HG02610 (cell line): Measurements from ENCODE around the gene CELF2.

ENCODE experiments used
- ATAC-seq: cut with Tn5 transposase; IDR thresholded peaks from one replicate; pipeline ENCODE4 v1.9.1; 2021; ENCODE audit warnings: mild to moderate bottlenecking, moderate library complexity; ENCODE audit not compliant: unreplicated experiment

The CELF2 gene

GRCh38 chr10:11317936-11318670, 300.4 kb downstream of the CELF2 start:
- ATAC-seq, result no peak

GRCh38 chr10:11318826-11319598, 301.3 kb downstream of the CELF2 start:
- no peak for ATAC-seq

GRCh38 chr10:11319990-11320602, 302.4 kb downstream of the CELF2 start:
- ATAC-seq, result no peak

- ATAC-seq, result no peak
These were observed 303.3 kb downstream of the CELF2 start for GRCh38 chr10:11320809-11321520.

GRCh38 chr10:11322698-11323097, 305.0 kb downstream of the CELF2 start:
- ATAC-seq, result peak; percentile 50

GRCh38 chr10:11324761-11325321, 307.2 kb downstream of the CELF2 start:
- ATAC-seq, result no peak

- no peak for ATAC-seq
These were observed 308.1 kb downstream of the CELF2 start for GRCh38 chr10:11325817-11326216.

GRCh38 chr10:11326241-11326640, 308.6 kb downstream of the CELF2 start:
- no peak for ATAC-seq

GRCh38 chr10:11326913-11327616, 309.4 kb downstream of the CELF2 start:
- no peak for ATAC-seq

- ATAC-seq, result no peak
These were observed 310.8 kb downstream of the CELF2 start for GRCh38 chr10:11328264-11329061.

- ATAC-seq, result no peak
These were observed 311.5 kb downstream of the CELF2 start for GRCh38 chr10:11329062-11329673.

GRCh38 chr10:11330383-11331045, 312.8 kb downstream of the CELF2 start:
- ATAC-seq, result no peak

- ATAC-seq, result no peak
These were observed 313.4 kb downstream of the CELF2 start for GRCh38 chr10:11331046-11331577.

GRCh38 chr10:11331726-11332125, 314.1 kb downstream of the CELF2 start:
- no peak for ATAC-seq

- no peak for ATAC-seq
These were observed 315.2 kb downstream of the CELF2 start for GRCh38 chr10:11332846-11333245.

- ATAC-seq, result no peak
These were observed 316.8 kb downstream of the CELF2 start for GRCh38 chr10:11334436-11334835.

- peak; percentile 52 for ATAC-seq
These were observed 317.5 kb downstream of the CELF2 start for GRCh38 chr10:11335167-11335652.

- ATAC-seq, result no peak
These were observed 318.3 kb downstream of the CELF2 start for GRCh38 chr10:11335881-11336430.
